Transverse colon (tissue), 4 donors: Measurements from ENCODE around the gene TFE3. TPM values are rescaled to one million over a fixed set of nuclear protein-coding genes. Genes with fewer than 3 reads are reported as not detected.
A peak's percentile ranks its signal among the peaks of the same experiment; 100 is the strongest.

Experiments
- DNase-seq: peaks from one replicate; pipeline ENCODE4 v3.0.0-alpha.2; 2019
- H3K27ac ChIP-seq, 4 donors: fragments of 200-600 bp; sonication (generic); 2 replicates each; pipeline ENCODE4 v1.5.1; 2016 to 2018; ENCODE audit warnings: inconsistent platforms in 4 of 4
- H3K27me3 ChIP-seq: fragments of 200-600 bp; sonication (generic); 2 replicates; pipeline ENCODE4 v1.5.1; 2017; ENCODE audit warnings: inconsistent platforms
- H3K36me3 ChIP-seq, 4 donors: fragments of 200-600 bp; sonication (generic); 2 replicates each; pipeline ENCODE4 v1.5.1; 2017 to 2019; ENCODE audit warnings: inconsistent platforms in 4 of 4
- H3K4me1 ChIP-seq, 4 donors: fragments of 200-600 bp; sonication (generic); 2 replicates each; pipeline ENCODE4 v1.5.1; 2017 to 2020; ENCODE audit warnings: inconsistent platforms in 4 of 4
- H3K4me3 ChIP-seq, 4 donors: fragments of 200-600 bp; sonication (generic); 1 replicate in 1 of 4; 2 replicates in 3 of 4; pipeline versions ENCODE4 v1.5.1 to v1.6.1; 2017 to 2019; ENCODE audit warnings: inconsistent platforms in 4 of 4
- H3K9me3 ChIP-seq, 2 donors: fragments of 200-600 bp; sonication (generic); 2 replicates each; pipeline ENCODE4 v1.5.1; 2017 to 2019; ENCODE audit warnings: inconsistent platforms in 2 of 2
- CTCF ChIP-seq, 5 experiments: fragments of 200-600 bp in 3 of 5; fragments of 450-650 bp in 2 of 5; sonication (generic) in 3 of 5; IDR thresholded peaks; 1 replicate in 2 of 5; 2 replicates in 3 of 5; pipeline ENCODE4 v1.5.1; 2016 to 2017; ENCODE audit warnings: antibody characterized with exemption in 5 of 5, inconsistent platforms in 3 of 5, mild to moderate bottlenecking in 2 of 5, moderate library complexity in 1 of 5
- EP300 ChIP-seq: sonication (generic); formaldehyde crosslinking; IDR thresholded peaks from one replicate; pipeline ENCODE4 v1.6.1; 2017; ENCODE audit warnings: antibody characterized with exemption, low read depth
- POLR2A ChIP-seq: fragments of 450-650 bp; IDR thresholded peaks from one replicate; pipeline ENCODE4 v1.6.1; 2016; ENCODE audit warnings: antibody characterized with exemption, mild to moderate bottlenecking, moderate library complexity
- POLR2AphosphoS5 ChIP-seq, 3 donors: sonication (generic); formaldehyde crosslinking; IDR thresholded peaks; one replicate each; pipeline ENCODE4 v1.6.1; 2016; ENCODE audit warnings: antibody characterized with exemption in 3 of 3
- WGBS, 2 donors: methylation state at CpG; one replicate each; pipeline ENCODE4 v1.1.5; 2018; ENCODE audit warnings: low coverage in 1 of 2; 5-methylcytosine and 5-hydroxymethylcytosine counted together
- in situ Hi-C, 4 donors: fragments of 200-750 bp; cut with MboI; loops; one replicate each; pipeline versions ENCODE4 v1.15.0 to v1.15.1; 2017; ENCODE audit warnings: low sequenced_read_pairs in 3 of 4, low pct_ligation_motif_present in 1 of 4, low pct_unique_long_range_greater_than_20kb in 1 of 4
- intact Hi-C: fragments of 100-400 bp; cut with DNase I; formaldehyde crosslinking; loops from one replicate; pipeline ENCODE4 v1.15.1; 2023; ENCODE audit warnings: low total_unique reads
- total RNA-seq, 4 donors: library from RNA; depleted of rRNA; stranded (reverse); fragments of >200 nt; gene quantifications; one replicate each; pipeline ENCODE4 v1.1.0, GENCODE V29; 2016

The TFE3 gene
- total RNA-seq, 4 donors from 2014 or later = 31.7 to 45.6 (median 44.7) TPM

GRCh38 chrX:49039598-49040375 lies 3.4 kb downstream of the TFE3 start:
- 31% methylated on average over 9 of the region's 9 CpGs; no CpG with 5 or more reads in 1 of the 2 donors for WGBS, 2 donors
- Histone ChIP-seq H3K27ac (peak overlapping the region; percentile 92 to 97 (median 96)), H3K36me3 (peaks cover 0 to 10% (median 0%) of the 10 kb centered on the region in 4 donors), H3K4me1 (peaks cover 0 to 29% (median 6%) of the 10 kb centered on the region in 4 donors), H3K9me3 (no peaks in the 10 kb centered on the region), H3K4me3 (peak overlapping the region in 1 of 4 donors; percentile 3), H3K27me3 (no peaks in the 10 kb centered on the region)
- DNase-seq = peak; percentile 66
- TF ChIP-seq POLR2A (no peak), POLR2AphosphoS5 (IDR thresholded peaks at IDR 0.05) (peak in 1 of 3 donors; percentile 23), EP300 (no peak)
- in situ Hi-C loops (no loop called here), intact Hi-C loops (no loop called here)

GRCh38 chrX:49037883-49038475 lies 5.2 kb downstream of the TFE3 start:
- TF ChIP-seq EP300 = no peak
- no peak for TF ChIP-seq POLR2A
- no peak for TF ChIP-seq CTCF (IDR thresholded peaks at IDR 0.05)
- no peak overlapping the region for H3K4me3 ChIP-seq
- WGBS, 2 donors = 94% methylated on average over 15 of the region's 15 CpGs; no CpG with 5 or more reads in 1 of the 2 donors
- peak overlapping the region in 1 of 4 donors; percentile 92 for H3K27ac ChIP-seq
- peaks cover 4 to 29% (median 6%) of the 10 kb centered on the region in 4 donors for H3K4me1 ChIP-seq
- DNase-seq = no peak
- in situ Hi-C loops = no loop called here
- peaks cover 0 to 10% (median 0%) of the 10 kb centered on the region in 4 donors for H3K36me3 ChIP-seq
- H3K27me3 ChIP-seq = no peaks in the 10 kb centered on the region
- no peaks in the 10 kb centered on the region for H3K9me3 ChIP-seq
- intact Hi-C loops = no loop called here

- no peaks in the 10 kb centered on the region for H3K27me3 ChIP-seq
- in situ Hi-C loops (no loop called here), intact Hi-C loops (no loop called here)
- H3K9me3 ChIP-seq = no peaks in the 10 kb centered on the region
- no peak overlapping the region for H3K4me3 ChIP-seq
- H3K4me1 ChIP-seq = peaks cover 0 to 8% (median 4%) of the 10 kb centered on the region in 4 donors
- H3K27ac ChIP-seq = peak overlapping the region in 1 of 4 donors; percentile 0
- WGBS, 2 donors = 86% methylated on average over 6 of the region's 6 CpGs; no CpG with 5 or more reads in 1 of the 2 donors
- TF ChIP-seq POLR2A = no peak
- no peak for TF ChIP-seq EP300
- TF ChIP-seq CTCF (IDR thresholded peaks at IDR 0.05) = no peak
- TF ChIP-seq POLR2AphosphoS5 (IDR thresholded peaks at IDR 0.05) = no peak
- no peaks in the 10 kb centered on the region for H3K36me3 ChIP-seq
- DNase-seq = no peak
Observed at GRCh38 chrX:49030283-49030682, 12.9 kb downstream of the TFE3 start.

- in situ Hi-C loops = no loop called here
- peak; percentile 69 for DNase-seq
- Histone ChIP-seq H3K36me3 (no peaks in the 10 kb centered on the region), H3K4me1 (peaks cover 0 to 8% (median 4%) of the 10 kb centered on the region in 4 donors), H3K9me3 (no peaks in the 10 kb centered on the region), H3K27ac (peak overlapping the region in 1 of 4 donors; percentile 0), H3K4me3 (no peak overlapping the region), H3K27me3 (no peaks in the 10 kb centered on the region)
- intact Hi-C loops = no loop called here
- TF ChIP-seq POLR2A (no peak), EP300 (no peak), CTCF (IDR thresholded peaks at IDR 0.05) (no peak), POLR2AphosphoS5 (IDR thresholded peaks at IDR 0.05) (no peak)
- WGBS, 2 donors = 82% methylated on average over 5 of the region's 6 CpGs; no CpG with 5 or more reads in 1 of the 2 donors
Observed at GRCh38 chrX:49029876-49030275, 13.3 kb downstream of the TFE3 start.
